Fibroblast of lung (primary cell): Measurements from ENCODE around the gene GPR26.

Experiments used
- EZH2 ChIP-seq: IDR thresholded peaks from 2 replicates; pipeline ENCODE4 v1.5.1; 2012; ENCODE audit warnings: low read length, control low read depth, mild to moderate bottlenecking; ENCODE audit errors: missing control alignments
- TF ChIP-seq, protein P1 (sequence below), 2 donors: IDR thresholded peaks in 1 of 2; conservative IDR thresholded peaks in 1 of 2; 1 replicate in 1 of 2; 2 replicates in 1 of 2; pipeline ENCODE4 v1.5.1; 2011 to 2012; ENCODE audit warnings: low read length in 2 of 2, control low read depth in 1 of 2, inconsistent platforms in 1 of 2, low read depth in 1 of 2, mild to moderate bottlenecking in 1 of 2

DNA sequence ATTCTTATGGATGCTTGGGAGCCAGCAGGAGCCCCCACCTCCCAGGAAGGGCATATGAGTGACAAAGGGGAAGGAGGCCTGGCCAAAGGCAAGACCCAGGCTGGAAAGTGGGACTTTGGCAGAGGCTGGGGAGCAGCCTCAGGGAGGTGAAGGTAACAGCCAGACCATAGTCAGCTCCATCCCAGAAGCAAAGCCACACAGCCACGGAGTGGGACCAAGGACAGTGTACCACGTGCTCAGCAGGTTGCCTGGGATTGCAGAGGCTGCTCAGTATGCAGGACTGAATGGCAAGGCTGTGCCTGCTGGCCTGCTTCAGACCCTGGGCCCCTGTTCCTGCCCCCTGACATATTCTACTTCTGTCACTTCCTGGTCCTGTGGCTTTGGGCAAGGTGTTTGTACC lies 17.6 kb upstream of the GPR26 start:
- TF ChIP-seq, protein P1, sequence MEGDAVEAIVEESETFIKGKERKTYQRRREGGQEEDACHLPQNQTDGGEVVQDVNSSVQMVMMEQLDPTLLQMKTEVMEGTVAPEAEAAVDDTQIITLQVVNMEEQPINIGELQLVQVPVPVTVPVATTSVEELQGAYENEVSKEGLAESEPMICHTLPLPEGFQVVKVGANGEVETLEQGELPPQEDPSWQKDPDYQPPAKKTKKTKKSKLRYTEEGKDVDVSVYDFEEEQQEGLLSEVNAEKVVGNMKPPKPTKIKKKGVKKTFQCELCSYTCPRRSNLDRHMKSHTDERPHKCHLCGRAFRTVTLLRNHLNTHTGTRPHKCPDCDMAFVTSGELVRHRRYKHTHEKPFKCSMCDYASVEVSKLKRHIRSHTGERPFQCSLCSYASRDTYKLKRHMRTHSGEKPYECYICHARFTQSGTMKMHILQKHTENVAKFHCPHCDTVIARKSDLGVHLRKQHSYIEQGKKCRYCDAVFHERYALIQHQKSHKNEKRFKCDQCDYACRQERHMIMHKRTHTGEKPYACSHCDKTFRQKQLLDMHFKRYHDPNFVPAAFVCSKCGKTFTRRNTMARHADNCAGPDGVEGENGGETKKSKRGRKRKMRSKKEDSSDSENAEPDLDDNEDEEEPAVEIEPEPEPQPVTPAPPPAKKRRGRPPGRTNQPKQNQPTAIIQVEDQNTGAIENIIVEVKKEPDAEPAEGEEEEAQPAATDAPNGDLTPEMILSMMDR (conservative IDR thresholded peaks at IDR 0.05 in 1 of 2, IDR thresholded peaks at IDR 0.05 in 1 of 2; ENCODE audit: low read depth in 1 of 2, low read length in 2 of 2) = no peak
- TF ChIP-seq EZH2 = no peak
